GM19351 (cell line): ENCODE measurements around the gene TAF11L9.
"Not testable (repeated sequence)": the region's sequence is repeated elsewhere in the genome, so short reads cannot be mapped to it uniquely, and the experiment has no call there.

ENCODE experiments used
- ATAC-seq: cut with Tn5 transposase; IDR thresholded peaks from one replicate; pipeline ENCODE4 v1.9.1; 2021; ENCODE audit warnings: mild to moderate bottlenecking, moderate library complexity; ENCODE audit not compliant: unreplicated experiment

The TAF11L9 gene

DNA sequence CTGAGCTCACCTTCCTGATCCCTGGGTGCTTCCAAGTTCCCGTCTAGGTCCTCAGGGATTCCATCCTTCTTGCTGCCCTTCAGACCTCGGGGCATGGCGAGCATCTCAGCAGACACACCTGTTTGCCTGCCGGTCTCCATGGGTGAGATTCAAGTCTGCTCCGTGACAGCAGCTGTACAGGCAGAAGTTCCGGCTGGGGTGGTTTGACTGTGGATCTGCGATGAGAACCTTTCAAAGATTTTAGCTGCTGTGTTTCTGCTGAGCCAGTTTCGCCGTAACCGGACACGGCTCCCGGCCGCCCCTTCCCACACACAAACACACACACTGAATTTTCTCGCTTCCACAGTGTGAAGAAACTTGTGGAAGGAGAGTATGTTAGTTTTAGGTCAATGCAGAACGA lies at the start of gene TAF11L9:
TAF11L9 (minus strand) TSS at position 140 of the 400 bp plus-strand sequence.
- not testable (repeated sequence) for ATAC-seq

DNA sequence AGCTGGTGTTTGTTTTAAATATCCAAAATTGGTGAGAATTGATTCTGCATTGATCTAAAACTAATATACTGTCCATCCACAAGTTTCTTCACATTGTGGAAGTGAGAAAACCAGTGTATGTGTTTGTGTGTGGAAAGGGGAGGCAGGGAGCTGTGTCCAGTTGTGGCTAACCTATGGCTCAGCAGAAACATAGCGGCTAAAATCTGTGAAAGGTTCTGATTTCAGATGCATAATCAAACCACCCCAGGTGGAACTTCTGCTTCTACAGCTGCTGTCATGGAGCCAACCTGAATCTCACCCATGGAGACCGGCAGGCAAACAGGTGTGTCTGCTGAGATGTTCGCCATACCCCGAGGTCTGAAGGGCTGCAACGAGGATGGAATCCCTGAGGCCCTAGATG lies 40.0 kb upstream of the TAF11L9 start, which contains the start of gene TAF11L14:
TAF11L14 (plus strand) TSS at position 301 of the 400 bp plus-strand sequence.
- no peak for ATAC-seq

DNA sequence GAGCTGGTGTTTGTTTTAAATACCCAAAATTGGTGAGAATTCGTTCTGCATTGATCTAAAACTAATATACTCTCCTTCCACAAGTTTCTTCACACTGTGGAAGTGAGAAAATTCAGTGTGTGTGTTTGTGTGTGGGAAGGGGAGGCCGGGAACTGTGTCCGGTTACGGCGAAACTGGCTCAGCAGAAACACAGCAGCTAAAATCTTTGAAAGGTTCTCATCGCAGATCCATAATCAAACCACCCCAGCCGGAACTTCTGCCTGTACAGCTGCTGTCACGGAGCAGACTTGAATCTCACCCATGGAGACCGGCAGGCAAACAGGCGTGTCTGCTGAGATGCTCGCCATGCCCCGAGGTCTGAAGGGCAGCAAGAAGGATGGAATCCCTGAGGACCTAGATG lies 37.6 kb upstream of the TAF11L9 start, which contains the start of gene TAF11L13:
TAF11L13 (plus strand) TSS at position 301 of the 400 bp plus-strand sequence.
- ATAC-seq, result not testable (repeated sequence)

DNA sequence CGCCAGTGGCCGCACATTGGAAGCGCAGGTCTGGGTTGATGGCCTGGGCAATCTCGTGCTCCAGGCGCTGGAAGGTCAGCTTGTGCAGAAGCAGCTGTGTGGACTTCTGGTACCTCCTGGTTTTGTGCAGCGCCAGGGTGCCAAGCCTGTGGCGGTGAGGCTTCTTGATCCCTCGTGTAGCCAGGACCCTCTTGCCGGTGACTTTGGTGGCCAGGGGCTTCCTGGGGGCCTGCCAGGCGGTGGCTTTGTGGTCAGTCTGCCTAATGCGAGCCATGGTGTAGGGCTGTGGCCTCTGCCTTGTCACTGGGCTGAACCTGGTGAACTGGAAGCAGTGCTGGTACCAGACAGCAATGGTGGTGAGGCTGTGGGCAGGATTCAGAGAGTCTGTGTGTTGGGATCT lies 31.5 kb upstream of the TAF11L9 start:
- ATAC-seq, result no peak

DNA sequence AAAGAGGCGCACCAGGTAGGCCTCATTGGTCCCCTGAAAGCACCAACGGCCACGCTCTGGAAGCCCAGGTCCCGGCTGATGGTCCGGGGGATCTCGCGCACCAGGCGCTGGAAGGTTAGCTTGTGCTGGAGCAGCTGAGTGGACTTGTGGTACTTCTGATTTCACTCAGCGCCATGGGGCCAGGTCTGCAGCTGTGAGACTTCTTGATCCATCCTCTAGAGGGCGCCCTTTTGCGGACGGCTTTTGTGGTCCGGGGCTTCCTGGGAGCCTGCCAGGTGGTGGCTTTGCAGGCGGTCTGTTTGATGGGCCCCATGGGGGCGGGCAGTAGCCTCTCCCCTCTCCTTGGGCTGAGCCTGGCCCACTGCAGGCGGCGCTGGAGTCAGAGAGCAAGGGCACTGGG lies 26.4 kb upstream of the TAF11L9 start:
- ATAC-seq, result no peak

DNA sequence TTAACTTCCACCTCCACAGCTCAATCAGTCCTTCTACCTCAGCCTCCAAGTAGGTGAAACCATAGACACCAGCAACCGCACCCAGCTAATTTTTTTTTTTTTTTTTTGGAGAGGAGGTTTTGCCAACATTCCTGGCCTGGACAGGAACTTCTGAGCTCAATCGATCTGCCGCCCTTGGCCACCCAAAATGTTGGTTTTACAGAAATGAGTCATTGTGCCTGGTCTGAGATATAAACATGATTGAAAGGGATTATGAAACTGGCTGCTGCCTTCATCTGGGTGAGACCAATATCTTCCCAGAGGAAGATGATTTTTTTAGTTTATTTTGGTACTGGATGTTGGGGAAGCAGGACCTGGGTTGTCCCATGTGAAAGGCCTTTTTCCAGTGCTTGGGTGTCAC lies 25.2 kb upstream of the TAF11L9 start:
- no peak for ATAC-seq

DNA sequence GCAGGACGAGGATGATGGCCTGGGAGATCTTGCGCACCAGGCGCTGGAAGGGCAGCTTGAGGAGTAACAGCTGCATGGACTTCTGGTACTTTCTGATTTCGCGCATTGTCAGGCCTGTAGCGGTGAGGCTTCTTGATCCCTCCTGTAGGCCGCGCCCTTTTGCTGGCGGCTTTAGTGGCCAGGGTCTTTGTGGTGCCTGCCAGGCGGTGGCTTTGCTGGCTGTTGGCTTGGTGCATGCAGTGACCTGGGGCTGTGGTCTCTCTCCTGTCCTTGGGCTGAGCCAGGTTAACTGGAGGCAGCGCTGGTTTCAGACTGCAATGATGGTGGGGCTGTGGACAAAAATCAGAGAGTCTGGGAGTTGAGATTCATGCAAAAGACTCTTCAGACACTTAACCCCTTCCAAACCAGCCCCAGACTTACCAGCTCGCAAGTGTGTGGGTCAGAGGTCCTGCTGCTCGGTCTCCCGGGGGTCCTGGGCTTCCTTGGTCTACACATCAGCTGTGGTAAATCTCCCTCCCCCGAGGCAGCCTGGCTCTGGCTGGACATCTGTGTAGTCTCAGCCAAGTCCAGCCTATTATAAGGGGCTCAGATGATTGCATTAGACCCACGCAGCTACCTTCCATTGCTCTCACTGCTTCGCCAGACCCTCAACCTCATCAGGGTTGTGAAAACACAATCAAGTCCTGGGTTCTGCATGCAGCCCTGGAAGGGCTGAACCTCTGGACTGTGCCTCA lies 20.8 kb upstream of the TAF11L9 start:
- ATAC-seq, result no peak

DNA sequence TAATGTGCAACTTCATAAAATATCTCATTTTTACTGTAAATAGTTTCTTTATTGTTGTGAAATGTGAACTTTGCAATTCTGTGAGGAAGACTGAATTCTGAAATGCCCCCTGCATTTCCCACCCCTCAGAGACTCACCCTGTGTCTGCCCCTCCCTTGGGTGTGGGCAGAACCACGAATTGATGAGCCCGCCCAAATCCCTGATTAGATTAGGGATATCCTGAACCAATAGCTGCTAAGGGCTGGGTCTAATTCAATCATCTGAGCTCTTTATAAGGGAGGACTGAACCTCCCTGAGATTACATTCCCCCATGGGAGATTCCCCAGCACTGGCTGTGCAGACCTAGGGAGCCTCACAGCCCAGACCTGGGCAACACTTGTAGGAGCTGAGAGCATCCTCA lies 15.9 kb upstream of the TAF11L9 start, which contains the start of gene TAF11L12:
TAF11L12 (plus strand) TSS at position 301 of the 400 bp plus-strand sequence.
- not testable (repeated sequence) for ATAC-seq

DNA sequence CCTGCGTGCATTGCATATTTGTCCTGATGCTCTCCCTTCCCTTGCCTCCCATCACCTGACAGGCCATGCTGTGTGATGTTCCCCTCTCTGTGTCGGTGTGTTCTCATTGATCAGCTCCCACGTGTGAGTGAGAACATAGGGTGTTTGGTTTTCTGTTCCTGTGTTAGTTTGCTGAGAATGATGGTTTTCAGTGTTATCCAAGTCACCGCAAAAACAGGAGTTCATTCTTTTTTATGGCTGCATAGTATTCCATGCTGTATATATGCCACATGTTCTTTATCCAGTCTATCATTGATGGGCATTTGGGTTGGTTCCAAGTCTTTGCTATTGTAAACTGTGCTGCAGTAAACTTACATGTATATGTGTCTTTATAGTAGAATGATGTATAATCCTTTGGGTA lies 13.3 kb upstream of the TAF11L9 start:
- ATAC-seq, result not testable (repeated sequence)

DNA sequence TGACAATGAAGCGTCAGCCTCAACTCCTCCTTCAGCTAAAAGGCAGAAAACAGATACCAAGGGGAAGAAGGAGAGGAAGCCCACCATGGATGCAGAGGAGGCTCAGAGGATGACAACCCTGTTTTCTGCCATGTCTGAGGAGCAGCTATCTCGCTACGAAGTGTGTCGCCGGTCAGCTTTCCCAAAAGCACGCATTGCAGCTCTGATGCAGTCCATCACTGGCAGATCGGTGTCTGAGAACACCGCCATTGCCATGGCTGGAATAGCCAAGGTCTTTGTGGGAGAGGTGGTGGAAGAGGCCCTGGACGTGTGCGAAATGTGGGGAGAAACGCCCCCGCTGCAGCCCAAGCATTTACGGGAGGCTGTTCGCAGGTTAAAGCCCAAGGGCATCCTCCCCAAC lies 10.8 kb upstream of the TAF11L9 start:
- ATAC-seq, result no peak

DNA sequence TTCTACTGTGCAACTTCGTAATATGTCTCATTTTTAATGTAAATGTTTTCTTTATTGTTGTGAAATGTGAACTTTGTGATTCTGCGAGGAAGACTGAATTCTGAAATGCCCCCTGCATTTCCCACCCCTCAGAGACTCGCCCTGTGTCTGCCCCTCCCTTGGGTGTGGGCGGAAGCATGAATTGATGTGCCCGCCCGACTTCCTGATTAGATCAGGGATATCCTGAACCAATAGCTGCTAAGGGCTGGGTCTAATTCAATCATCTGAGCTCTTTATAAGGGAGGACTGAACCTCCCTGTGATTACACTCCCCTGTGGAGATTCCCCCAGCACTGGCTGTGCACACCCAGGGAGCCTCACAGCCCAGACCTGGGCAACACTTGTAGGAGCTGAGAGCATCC lies 9.7 kb upstream of the TAF11L9 start, which contains the start of gene TAF11L11:
TAF11L11 (plus strand) TSS at position 304 of the 400 bp plus-strand sequence.
- ATAC-seq, result not testable (repeated sequence)

DNA sequence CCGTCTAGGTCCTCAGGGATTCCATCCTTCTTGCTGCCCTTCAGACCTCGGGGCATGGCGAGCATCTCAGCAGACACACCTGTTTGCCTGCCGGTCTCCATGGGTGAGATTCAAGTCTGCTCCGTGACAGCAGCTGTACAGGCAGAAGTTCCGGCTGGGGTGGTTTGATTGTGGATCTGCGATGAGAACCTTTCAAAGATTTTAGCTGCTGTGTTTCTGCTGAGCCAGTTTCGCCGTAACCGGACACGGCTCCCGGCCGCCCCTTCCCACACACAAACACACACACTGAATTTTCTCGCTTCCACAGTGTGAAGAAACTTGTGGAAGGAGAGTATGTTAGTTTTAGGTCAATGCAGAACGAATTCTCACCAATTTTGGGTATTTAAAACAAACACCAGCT lies 3.5 kb upstream of the TAF11L9 start, which contains the start of gene TAF11L10:
TAF11L10 (minus strand) TSS at position 101 of the 400 bp plus-strand sequence.
- not testable (repeated sequence) for ATAC-seq

DNA sequence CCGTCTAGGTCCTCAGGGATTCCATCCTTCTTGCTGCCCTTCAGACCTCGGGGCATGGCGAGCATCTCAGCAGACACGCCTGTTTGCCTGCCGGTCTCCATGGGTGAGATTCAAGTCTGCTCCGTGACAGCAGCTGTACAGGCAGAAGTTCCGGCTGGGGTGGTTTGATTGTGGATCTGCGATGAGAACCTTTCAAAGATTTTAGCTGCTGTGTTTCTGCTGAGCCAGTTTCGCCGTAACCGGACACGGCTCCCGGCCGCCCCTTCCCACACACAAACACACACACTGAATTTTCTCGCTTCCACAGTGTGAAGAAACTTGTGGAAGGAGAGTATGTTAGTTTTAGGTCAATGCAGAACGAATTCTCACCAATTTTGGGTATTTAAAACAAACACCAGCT lies 3.3 kb downstream of the TAF11L9 start, which contains the start of gene TAF11L8:
TAF11L8 (minus strand) TSS at position 101 of the 400 bp plus-strand sequence.
- not testable (repeated sequence) for ATAC-seq

DNA sequence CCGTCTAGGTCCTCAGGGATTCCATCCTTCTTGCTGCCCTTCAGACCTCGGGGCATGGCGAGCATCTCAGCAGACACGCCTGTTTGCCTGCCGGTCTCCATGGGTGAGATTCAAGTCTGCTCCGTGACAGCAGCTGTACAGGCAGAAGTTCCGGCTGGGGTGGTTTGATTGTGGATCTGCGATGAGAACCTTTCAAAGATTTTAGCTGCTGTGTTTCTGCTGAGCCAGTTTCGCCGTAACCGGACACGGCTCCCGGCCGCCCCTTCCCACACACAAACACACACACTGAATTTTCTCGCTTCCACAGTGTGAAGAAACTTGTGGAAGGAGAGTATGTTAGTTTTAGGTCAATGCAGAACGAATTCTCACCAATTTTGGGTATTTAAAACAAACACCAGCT lies 8.5 kb downstream of the TAF11L9 start, which contains the start of gene TAF11L7:
TAF11L7 (minus strand) TSS at position 101 of the 400 bp plus-strand sequence.
- not testable (repeated sequence) for ATAC-seq
